Cardiac fibroblast (primary cell): ENCODE measurements around the gene GMPPB.

Experiments used
- DNase-seq, 2 donors: peaks; one replicate each; pipeline versions ENCODE4 v3.0.0 to v3.0.0-alpha.2; 2010; ENCODE audit warnings: low read depth in 2 of 2
- H3K4me3 ChIP-seq, 2 donors: replicated peaks in 1 of 2; 1 replicate in 1 of 2; 2 replicates in 1 of 2; pipeline ENCODE4 v1.5.1; 2011; ENCODE audit warnings: low read depth in 2 of 2, low read length in 2 of 2, mild to moderate bottlenecking in 2 of 2, moderate library complexity in 1 of 2
- CTCF ChIP-seq: IDR thresholded peaks from one replicate; pipeline ENCODE4 v1.5.1; 2011; ENCODE audit warnings: low read depth, mild to moderate bottlenecking, low read length, inconsistent platforms

GMPPB gene

GRCh38 chr3:49723628-49724551 is at the start of gene GMPPB:
GMPPB (minus strand) TSS chr3:49723951; CDS start chr3:49723726, 225 bp downstream.
- TF ChIP-seq CTCF = no peak
- H3K4me3 ChIP-seq = peak within 1 kb of the TSS; percentile 99
- DNase-seq = peak; percentile 97 to 98

DNA sequence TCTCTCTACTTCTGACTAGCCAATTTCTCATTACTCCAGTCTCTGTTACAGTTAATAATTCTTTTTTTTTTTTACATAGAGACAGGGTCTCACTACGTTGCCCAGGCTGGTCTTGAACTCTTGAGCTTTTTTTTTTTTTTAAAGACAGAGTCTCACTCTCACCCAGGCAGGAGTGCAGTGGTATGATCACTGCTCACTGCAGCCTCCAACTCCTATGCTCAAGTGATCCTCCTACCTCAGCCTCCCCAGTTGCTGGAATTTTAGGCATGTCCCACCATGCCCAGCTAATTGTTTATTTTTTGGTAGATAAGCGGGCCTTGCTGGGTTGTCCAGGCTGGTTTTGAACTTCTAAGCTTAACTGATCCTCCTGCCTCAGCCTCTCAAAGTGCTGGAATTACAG is 49.0 kb upstream of the GMPPB start:
- no peak overlapping the region for H3K4me3 ChIP-seq
- TF ChIP-seq CTCF = no peak
- DNase-seq = no peak

- no peak for DNase-seq
- TF ChIP-seq CTCF = no peak
- no peak overlapping the region for H3K4me3 ChIP-seq
These were observed 47.7 kb upstream of the GMPPB start for GRCh38 chr3:49771340-49771938.

GRCh38 chr3:49769926-49770325 is 46.2 kb upstream of the GMPPB start:
- H3K4me3 ChIP-seq = no peak overlapping the region
- TF ChIP-seq CTCF = no peak
- DNase-seq = no peak

- no peak for TF ChIP-seq CTCF
- DNase-seq = peak in 1 of 2 donors; percentile 29
- no peak overlapping the region for H3K4me3 ChIP-seq
These were observed 45.6 kb upstream of the GMPPB start for GRCh38 chr3:49769286-49769915.

DNA sequence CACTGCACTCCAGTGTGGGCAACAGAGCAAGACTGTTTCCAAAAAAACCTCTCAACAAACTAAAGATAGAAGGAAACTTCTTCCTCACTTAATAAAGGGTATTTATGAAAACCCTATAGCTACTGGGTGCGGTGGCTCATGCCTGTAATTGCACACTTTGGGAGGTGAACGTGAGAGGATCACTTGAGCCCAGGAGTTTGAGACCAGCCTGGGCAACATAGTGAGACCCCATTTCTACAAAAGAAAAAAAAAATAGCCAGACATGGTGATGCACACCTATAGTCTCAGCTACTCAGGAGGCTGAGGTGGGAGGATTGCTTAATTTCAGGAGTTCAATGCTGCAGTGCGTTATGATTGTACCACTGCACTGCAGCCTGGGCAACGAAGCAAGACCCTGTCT is 40.2 kb upstream of the GMPPB start:
- no peak overlapping the region for H3K4me3 ChIP-seq
- no peak for TF ChIP-seq CTCF
- DNase-seq = no peak
